Measurements from ENCODE around the gene HS1BP3.

HS1BP3 gene

DNA sequence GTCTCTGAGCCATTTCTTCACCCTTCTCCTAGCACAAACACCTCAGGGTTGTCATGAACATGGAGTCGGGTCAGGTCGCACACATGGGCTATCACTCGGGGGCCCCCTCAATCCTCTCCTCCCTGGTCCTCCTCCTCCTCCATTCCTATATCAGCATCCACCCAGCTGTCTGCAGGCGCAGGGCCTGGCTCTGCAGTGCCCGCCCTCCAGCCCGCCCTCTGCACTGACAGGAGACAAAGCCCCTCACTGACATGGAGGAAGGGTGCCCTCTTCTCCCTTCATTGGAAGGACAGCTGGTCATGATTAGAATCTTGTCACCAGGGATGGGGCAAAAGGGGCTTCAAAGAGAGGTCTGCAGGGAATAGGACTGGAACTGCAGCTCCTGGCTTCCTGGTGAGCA lies 21.7 kb downstream of the HS1BP3 start:
- Histone ChIP-seq H3K27ac (ENCODE audit: insufficient read depth, low read depth, low read length, poor library complexity, severe bottlenecking) (no peak overlapping the region), H3K36me3 (ENCODE audit: control insufficient read depth, insufficient read depth, low read length) (no peaks in the 10 kb centered on the region), H3K4me3 (ENCODE audit: insufficient read depth, low read depth, low read length) (no peak overlapping the region)

DNA sequence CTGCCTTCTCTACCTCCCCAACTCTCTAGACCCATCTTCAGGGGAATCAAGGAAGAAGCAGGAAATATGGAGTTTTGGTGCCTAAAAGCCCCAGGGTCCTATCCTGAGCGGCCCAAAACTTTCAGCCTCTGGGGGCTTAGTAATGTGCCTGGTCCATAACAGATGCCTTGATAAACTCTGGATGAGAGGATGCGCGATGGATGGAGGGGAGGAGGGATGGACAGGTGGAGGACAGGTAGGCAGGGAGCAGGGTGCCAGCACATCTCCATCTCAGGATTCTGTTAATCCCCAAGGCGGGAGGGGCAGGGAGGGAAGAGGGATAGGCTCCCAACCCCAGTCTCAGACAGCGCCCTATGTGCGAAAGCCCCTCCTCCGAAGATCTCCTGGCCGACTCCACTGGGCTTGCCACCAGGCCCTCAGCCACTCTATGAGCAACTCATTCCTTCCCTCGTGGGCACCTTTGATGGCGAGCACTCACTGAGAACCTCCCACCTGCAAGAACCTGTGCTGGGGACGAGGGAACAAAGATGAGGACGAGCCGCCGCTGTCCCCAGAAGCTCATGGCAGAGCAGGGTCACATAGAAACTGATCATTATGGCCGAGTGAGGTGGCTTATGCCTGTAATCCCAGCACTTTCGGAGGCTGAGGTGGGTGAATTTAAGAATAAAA lies 23.1 kb downstream of the HS1BP3 start:
- Histone ChIP-seq H3K9me3 (ENCODE audit: control insufficient read depth, low read length) (no peaks in the 10 kb centered on the region), H3K27ac (ENCODE audit: insufficient read depth, low read depth, low read length, poor library complexity, severe bottlenecking) (no peak overlapping the region), H3K4me3 (ENCODE audit: insufficient read depth, low read depth, low read length) (no peak overlapping the region), H3K4me1 (ENCODE audit: control insufficient read depth, insufficient read depth, low read length) (no peaks in the 10 kb centered on the region), H3K27me3 (ENCODE audit: control insufficient read depth, insufficient read depth, low read length, poor library complexity, severe bottlenecking) (no peaks in the 10 kb centered on the region), H3K36me3 (ENCODE audit: control insufficient read depth, insufficient read depth, low read length) (no peaks in the 10 kb centered on the region)
- 88% methylated on average over 16 of the region's 16 CpGs for WGBS, 2 experiments

More for the DNA sequence above, 21.7 kb downstream of the HS1BP3 start:
- 77 to 79% methylated on average over 6 of the region's 6 CpGs for WGBS, 2 experiments
- Histone ChIP-seq H3K9me3 (ENCODE audit: control insufficient read depth, low read length) (no peaks in the 10 kb centered on the region), H3K27me3 (ENCODE audit: control insufficient read depth, insufficient read depth, low read length, poor library complexity, severe bottlenecking) (no peaks in the 10 kb centered on the region), H3K4me1 (ENCODE audit: control insufficient read depth, insufficient read depth, low read length) (no peaks in the 10 kb centered on the region)

DNA sequence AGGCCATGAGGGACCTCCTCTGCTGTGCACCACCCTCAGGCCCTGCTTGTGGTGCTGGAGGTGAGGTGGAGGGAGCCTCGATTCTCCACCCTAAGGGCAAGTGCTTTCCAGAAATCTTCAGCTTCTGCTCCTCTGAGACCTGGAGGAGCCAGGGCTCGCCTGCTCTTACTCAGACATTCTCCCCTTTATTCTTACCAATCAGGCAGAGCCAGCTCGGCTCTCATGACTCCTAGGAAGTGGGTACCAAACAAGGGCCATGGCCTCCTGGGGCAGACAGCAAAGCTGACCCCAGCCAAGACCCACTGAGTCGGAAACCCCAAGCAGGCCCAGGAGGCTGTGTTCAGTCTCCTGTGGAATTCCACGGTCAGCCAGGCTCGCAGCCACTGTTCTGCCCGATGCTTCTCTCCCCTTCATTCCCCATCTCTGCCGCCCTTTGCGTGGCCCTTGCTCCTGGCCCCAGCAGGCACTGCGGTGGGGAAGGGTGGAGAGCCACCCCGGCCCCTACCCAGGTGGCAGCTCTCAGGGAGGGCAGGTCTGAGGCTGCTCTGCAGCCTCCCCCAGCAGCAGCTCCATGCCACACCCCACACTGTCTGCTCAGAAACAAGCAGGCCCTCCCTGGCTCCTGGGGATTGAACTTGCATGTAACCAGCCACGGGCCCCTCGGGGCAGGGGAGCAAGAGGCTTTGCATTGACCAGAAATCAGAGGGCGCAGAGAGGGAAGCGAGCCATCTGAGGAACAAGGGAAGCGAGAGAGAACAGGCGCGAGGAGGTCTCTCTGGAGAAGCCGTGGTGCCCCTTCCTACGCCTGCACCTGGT lies 24.0 kb downstream of the HS1BP3 start:
- Histone ChIP-seq H3K36me3 (ENCODE audit: control insufficient read depth, insufficient read depth, low read length) (no peaks in the 10 kb centered on the region), H3K27me3 (ENCODE audit: control insufficient read depth, insufficient read depth, low read length, poor library complexity, severe bottlenecking) (no peaks in the 10 kb centered on the region), H3K27ac (ENCODE audit: insufficient read depth, low read depth, low read length, poor library complexity, severe bottlenecking) (no peak overlapping the region), H3K9me3 (ENCODE audit: control insufficient read depth, low read length) (no peaks in the 10 kb centered on the region), H3K4me1 (ENCODE audit: control insufficient read depth, insufficient read depth, low read length) (peaks cover under 1% of the 10 kb centered on the region), H3K4me3 (ENCODE audit: insufficient read depth, low read depth, low read length) (no peak overlapping the region)
- WGBS, 2 experiments = 91% methylated on average over 20 of the region's 20 CpGs

DNA sequence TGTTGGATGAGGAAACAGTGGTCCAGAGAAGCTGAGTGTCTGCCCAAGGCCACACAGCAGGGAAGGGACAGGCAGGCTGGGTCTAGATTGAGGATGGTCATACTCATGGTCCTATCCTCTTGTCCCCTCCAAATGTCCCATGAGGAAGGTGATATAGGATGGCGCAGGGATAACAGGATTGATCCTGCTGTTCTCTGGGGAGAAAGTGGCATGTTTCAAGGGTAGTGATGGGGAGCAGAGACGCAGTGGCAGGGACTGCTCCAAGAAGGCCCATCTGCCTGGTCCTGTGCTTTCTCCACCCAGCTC lies 24.6 kb downstream of the HS1BP3 start:
- no peak overlapping the region for H3K4me3 ChIP-seq (ENCODE audit: insufficient read depth, low read depth, low read length)
- H3K27me3 ChIP-seq (ENCODE audit: control insufficient read depth, insufficient read depth, low read length, poor library complexity, severe bottlenecking) = no peaks in the 10 kb centered on the region
- no peak overlapping the region for H3K27ac ChIP-seq (ENCODE audit: insufficient read depth, low read depth, low read length, poor library complexity, severe bottlenecking)
- no peaks in the 10 kb centered on the region for H3K36me3 ChIP-seq (ENCODE audit: control insufficient read depth, insufficient read depth, low read length)
- WGBS, 2 experiments = 96 to 97% methylated on average over 2 of the region's 2 CpGs
- H3K4me1 ChIP-seq (ENCODE audit: control insufficient read depth, insufficient read depth, low read length) = peaks cover 4% of the 10 kb centered on the region
- H3K9me3 ChIP-seq (ENCODE audit: control insufficient read depth, low read length) = no peaks in the 10 kb centered on the region

DNA sequence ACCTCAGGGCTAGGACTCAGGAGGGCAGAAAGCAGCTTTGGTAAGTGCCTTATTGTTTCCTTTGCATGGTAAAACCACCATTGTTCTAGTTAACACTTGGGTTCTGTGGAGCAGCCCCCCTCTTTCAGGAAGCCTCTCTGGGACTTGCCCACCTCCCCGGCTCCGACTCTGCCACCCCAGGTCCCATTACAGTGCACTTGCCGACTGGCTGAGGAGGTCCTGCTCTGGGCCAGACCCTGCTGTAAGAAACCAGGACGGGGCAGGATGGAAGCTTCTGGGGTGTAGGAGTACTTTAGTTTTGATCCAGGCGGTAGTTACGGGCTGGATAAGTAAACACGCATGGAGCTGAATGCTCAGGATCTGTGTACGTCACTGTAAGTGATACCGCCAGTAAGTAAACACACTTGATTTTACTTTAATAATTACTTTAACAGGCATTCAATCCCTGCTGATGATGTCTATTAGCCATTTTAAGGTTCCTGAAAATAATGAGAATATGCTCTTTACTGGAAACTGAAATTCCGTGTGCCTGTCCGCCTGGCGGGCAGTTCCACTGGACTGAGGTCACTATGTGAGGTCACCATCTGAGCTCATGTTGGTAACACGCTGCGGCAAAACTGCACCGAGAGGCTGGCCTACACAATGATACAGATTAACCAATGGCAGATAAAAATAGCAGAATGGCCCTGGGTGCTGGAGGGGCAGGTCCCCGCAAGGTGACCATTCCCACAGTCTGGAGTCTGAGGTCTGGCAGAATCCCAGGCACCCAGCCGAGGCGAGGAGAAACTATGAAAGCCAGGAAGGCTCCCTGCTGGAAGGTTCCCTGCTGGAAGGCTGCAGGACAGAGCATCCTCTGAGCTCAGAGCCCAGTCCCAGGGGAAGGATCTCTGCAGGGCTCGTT lies 25.2 kb downstream of the HS1BP3 start:
- Histone ChIP-seq H3K9me3 (ENCODE audit: control insufficient read depth, low read length) (no peaks in the 10 kb centered on the region), H3K27me3 (ENCODE audit: control insufficient read depth, insufficient read depth, low read length, poor library complexity, severe bottlenecking) (no peaks in the 10 kb centered on the region), H3K27ac (ENCODE audit: insufficient read depth, low read depth, low read length, poor library complexity, severe bottlenecking) (no peak overlapping the region), H3K4me1 (ENCODE audit: control insufficient read depth, insufficient read depth, low read length) (peaks cover 4% of the 10 kb centered on the region), H3K36me3 (ENCODE audit: control insufficient read depth, insufficient read depth, low read length) (peaks cover 3% of the 10 kb centered on the region), H3K4me3 (ENCODE audit: insufficient read depth, low read depth, low read length) (no peak overlapping the region)
- 91 to 94% methylated on average over 19 of the region's 19 CpGs for WGBS, 2 experiments

DNA sequence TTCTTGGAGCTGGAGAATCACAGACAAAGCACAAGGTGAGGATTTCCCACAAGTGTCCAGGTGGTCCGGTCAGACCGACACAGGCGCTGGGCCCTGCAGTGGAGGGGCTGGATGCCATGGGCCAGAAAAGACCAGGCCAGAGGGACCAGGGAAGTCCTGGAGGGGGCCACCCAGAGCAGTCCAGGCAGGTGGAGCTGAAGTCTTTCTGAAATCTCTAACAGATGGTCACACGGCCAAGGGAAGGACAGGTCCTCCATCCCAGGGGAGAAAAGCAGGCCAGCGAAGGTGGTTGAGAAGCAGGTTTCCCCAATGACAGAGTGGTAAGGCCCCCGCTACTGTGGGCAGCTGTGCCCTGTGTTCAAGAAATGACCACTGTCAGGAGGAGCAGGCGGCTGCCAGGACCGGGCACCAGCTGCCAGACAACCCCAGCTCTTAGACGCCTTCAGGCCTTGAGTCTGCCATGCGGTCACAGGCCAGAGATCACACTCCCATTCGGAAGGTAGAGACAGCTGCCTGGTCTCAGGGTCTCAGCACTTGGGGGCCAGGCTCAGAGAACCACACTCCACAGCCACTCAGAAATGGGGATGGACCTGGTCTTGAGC lies 25.9 kb downstream of the HS1BP3 start:
- WGBS, 2 experiments = 85 to 87% methylated on average over 11 of the region's 11 CpGs
- peaks cover 6% of the 10 kb centered on the region for H3K36me3 ChIP-seq (ENCODE audit: control insufficient read depth, insufficient read depth, low read length)
- no peaks in the 10 kb centered on the region for H3K27me3 ChIP-seq (ENCODE audit: control insufficient read depth, insufficient read depth, low read length, poor library complexity, severe bottlenecking)
- peaks cover 4% of the 10 kb centered on the region for H3K4me1 ChIP-seq (ENCODE audit: control insufficient read depth, insufficient read depth, low read length)
- no peak overlapping the region for H3K4me3 ChIP-seq (ENCODE audit: insufficient read depth, low read depth, low read length)
- H3K27ac ChIP-seq (ENCODE audit: insufficient read depth, low read depth, low read length, poor library complexity, severe bottlenecking) = no peak overlapping the region
- no peaks in the 10 kb centered on the region for H3K9me3 ChIP-seq (ENCODE audit: control insufficient read depth, low read length)

DNA sequence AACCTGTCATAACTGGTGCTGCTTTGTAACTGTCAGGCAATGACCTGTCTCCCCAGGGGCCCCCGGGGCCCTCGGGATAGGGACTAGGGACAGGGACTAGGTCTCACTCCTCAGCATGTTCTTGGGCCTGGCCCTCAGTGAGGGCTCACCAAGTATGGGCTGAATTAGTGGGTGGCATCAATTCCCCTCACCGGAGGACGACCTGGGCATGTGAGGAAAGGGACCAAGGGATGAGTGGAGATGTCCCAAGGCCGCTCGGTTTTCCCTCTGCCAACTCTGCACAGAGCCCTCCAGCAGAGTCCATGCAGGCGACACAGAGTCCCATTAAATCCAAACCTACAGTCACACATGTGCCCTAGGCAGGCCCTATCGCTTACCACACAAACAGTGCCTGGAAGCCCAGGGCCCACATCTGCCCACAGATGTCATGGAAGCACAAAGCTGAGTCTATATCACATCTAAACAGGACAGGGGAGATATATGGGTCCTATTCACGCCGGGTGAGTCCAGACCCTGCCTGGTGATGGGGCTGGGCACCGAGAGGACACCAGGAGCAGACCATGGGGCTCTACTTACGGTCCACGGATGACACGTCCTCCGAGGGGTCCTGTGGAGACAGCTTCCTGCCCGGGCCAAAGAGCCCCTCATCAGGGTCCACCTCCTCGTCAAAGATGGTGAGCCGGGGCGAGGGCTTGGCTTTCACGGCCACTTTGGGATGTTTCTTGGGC lies 26.6 kb downstream of the HS1BP3 start:
- Histone ChIP-seq H3K27me3 (ENCODE audit: control insufficient read depth, insufficient read depth, low read length, poor library complexity, severe bottlenecking) (no peaks in the 10 kb centered on the region), H3K27ac (ENCODE audit: insufficient read depth, low read depth, low read length, poor library complexity, severe bottlenecking) (no peak overlapping the region), H3K9me3 (ENCODE audit: control insufficient read depth, low read length) (no peaks in the 10 kb centered on the region), H3K4me3 (ENCODE audit: insufficient read depth, low read depth, low read length) (no peak overlapping the region), H3K36me3 (ENCODE audit: control insufficient read depth, insufficient read depth, low read length) (peaks cover 6% of the 10 kb centered on the region), H3K4me1 (ENCODE audit: control insufficient read depth, insufficient read depth, low read length) (peaks cover 4% of the 10 kb centered on the region)
- WGBS, 2 experiments = 89 to 91% methylated on average over 20 of the region's 20 CpGs

DNA sequence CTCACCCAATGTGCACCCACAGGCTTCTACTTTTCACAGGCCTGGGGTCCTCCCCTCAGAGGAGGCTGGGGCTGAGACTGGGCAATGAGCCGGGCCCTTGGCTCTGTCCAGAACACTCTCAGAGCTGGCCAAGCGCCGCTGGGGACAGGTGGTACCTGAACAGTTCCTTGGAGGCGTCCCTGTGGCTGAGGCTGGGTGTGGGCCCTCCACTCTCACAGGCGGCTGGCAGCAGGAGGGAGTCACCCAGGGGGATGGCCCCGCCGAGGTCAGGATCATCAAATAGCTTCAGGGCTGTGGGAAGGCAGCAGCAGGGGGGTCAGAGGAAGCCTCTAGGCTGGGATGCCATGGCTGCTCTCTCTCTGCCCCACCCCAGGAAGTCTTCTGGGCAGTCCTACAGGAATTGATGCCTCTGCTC lies 27.1 kb downstream of the HS1BP3 start:
- Histone ChIP-seq H3K9me3 (ENCODE audit: control insufficient read depth, low read length) (no peaks in the 10 kb centered on the region), H3K27ac (ENCODE audit: insufficient read depth, low read depth, low read length, poor library complexity, severe bottlenecking) (no peak overlapping the region), H3K36me3 (ENCODE audit: control insufficient read depth, insufficient read depth, low read length) (peaks cover 6% of the 10 kb centered on the region), H3K27me3 (ENCODE audit: control insufficient read depth, insufficient read depth, low read length, poor library complexity, severe bottlenecking) (no peaks in the 10 kb centered on the region), H3K4me1 (ENCODE audit: control insufficient read depth, insufficient read depth, low read length) (peaks cover 4% of the 10 kb centered on the region), H3K4me3 (ENCODE audit: insufficient read depth, low read depth, low read length) (no peak overlapping the region)
- 93% methylated on average over 7 of the region's 7 CpGs for WGBS, 2 experiments

DNA sequence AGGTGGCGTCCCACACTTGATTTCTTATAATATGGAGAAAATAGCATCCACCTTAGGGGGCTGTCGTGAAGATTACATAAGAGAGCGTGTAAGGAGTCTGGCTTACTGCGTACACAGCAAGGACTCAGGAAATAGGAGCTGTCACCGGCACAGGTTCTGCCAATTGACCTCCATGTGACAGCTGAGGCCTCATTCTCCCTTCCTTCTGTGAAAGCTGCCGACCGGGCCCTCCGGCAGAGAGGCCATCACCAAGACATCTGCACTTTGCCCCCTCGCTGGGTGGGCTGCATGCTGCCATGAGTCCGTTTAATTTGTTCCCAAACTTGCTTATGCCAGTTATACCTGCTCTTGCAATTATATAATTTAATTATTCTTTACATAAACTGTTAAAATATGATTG lies 27.7 kb downstream of the HS1BP3 start:
- Histone ChIP-seq H3K9me3 (ENCODE audit: control insufficient read depth, low read length) (no peaks in the 10 kb centered on the region), H3K4me1 (ENCODE audit: control insufficient read depth, insufficient read depth, low read length) (peaks cover 7% of the 10 kb centered on the region), H3K27me3 (ENCODE audit: control insufficient read depth, insufficient read depth, low read length, poor library complexity, severe bottlenecking) (no peaks in the 10 kb centered on the region), H3K36me3 (ENCODE audit: control insufficient read depth, insufficient read depth, low read length) (peaks cover 6% of the 10 kb centered on the region), H3K4me3 (ENCODE audit: insufficient read depth, low read depth, low read length) (no peak overlapping the region), H3K27ac (ENCODE audit: insufficient read depth, low read depth, low read length, poor library complexity, severe bottlenecking) (no peak overlapping the region)
- 82 to 85% methylated on average over 10 of the region's 10 CpGs for WGBS, 2 experiments

All from ectodermal cell (in vitro differentiated cells).